Measurements from ENCODE around the gene PODN. TPM values are rescaled to one million over a fixed set of nuclear protein-coding genes. Genes with fewer than 3 reads are reported as not detected.

The PODN gene
- total RNA-seq, 1 donor = 52.8 TPM

- Histone ChIP-seq H3K36me3 (ENCODE audit: insufficient read depth, low read length) (no peaks in the 10 kb centered on the region), H3K4me2 (ENCODE audit: insufficient read depth, low read length) (no peak overlapping the region), H3K4me1 (ENCODE audit: insufficient read depth, low read length) (peaks cover 7% of the 10 kb centered on the region), H3K27ac (ENCODE audit: low read depth, low read length) (no peak overlapping the region), H3K79me2 (ENCODE audit: insufficient read depth, low read length) (no peaks in the 10 kb centered on the region), H3K27me3 (ENCODE audit: insufficient read depth, low read length) (no peaks in the 10 kb centered on the region), H4K20me1 (ENCODE audit: insufficient read depth, low read length) (no peaks in the 10 kb centered on the region), H2AFZ (ENCODE audit: low read length) (no peak overlapping the region), H3K9me3 (ENCODE audit: low read depth, low read length) (no peaks in the 10 kb centered on the region), H3K4me3 (ENCODE audit: insufficient read depth, low read length) (no peak overlapping the region)
- peak; percentile 73 for DNase-seq (ENCODE audit: insufficient read length, low spot score, missing footprints)
- TF ChIP-seq CTCF (IDR thresholded peaks at IDR 0.05; ENCODE audit: extremely low read depth, low read depth, low read length) = no peak
Measured at GRCh38 chr1:53086491-53087070, 24.6 kb downstream of the PODN start.

- H3K4me2 ChIP-seq (ENCODE audit: insufficient read depth, low read length) = no peak overlapping the region
- peaks cover 11% of the 10 kb centered on the region for H3K4me1 ChIP-seq (ENCODE audit: insufficient read depth, low read length)
- DNase-seq (ENCODE audit: insufficient read length, low spot score, missing footprints) = peak; percentile 79
- no peak overlapping the region for H3K4me3 ChIP-seq (ENCODE audit: insufficient read depth, low read length)
- no peaks in the 10 kb centered on the region for H4K20me1 ChIP-seq (ENCODE audit: insufficient read depth, low read length)
- no peak for TF ChIP-seq CTCF (IDR thresholded peaks at IDR 0.05; ENCODE audit: extremely low read depth, low read depth, low read length)
- H3K9me3 ChIP-seq (ENCODE audit: low read depth, low read length) = no peaks in the 10 kb centered on the region
- H3K27me3 ChIP-seq (ENCODE audit: insufficient read depth, low read length) = no peaks in the 10 kb centered on the region
- no peaks in the 10 kb centered on the region for H3K36me3 ChIP-seq (ENCODE audit: insufficient read depth, low read length)
- no peak overlapping the region for H2AFZ ChIP-seq (ENCODE audit: low read length)
- H3K27ac ChIP-seq (ENCODE audit: low read depth, low read length) = no peak overlapping the region
- H3K79me2 ChIP-seq (ENCODE audit: insufficient read depth, low read length) = no peaks in the 10 kb centered on the region
Measured at GRCh38 chr1:53087332-53088285, 25.6 kb downstream of the PODN start.

- Histone ChIP-seq H3K27ac (ENCODE audit: low read depth, low read length) (no peak overlapping the region), H3K4me2 (ENCODE audit: insufficient read depth, low read length) (no peak overlapping the region), H4K20me1 (ENCODE audit: insufficient read depth, low read length) (no peaks in the 10 kb centered on the region), H3K9me3 (ENCODE audit: low read depth, low read length) (no peaks in the 10 kb centered on the region), H3K79me2 (ENCODE audit: insufficient read depth, low read length) (no peaks in the 10 kb centered on the region), H2AFZ (ENCODE audit: low read length) (no peak overlapping the region), H3K27me3 (ENCODE audit: insufficient read depth, low read length) (no peaks in the 10 kb centered on the region), H3K4me3 (ENCODE audit: insufficient read depth, low read length) (no peak overlapping the region), H3K4me1 (ENCODE audit: insufficient read depth, low read length) (peaks cover 11% of the 10 kb centered on the region), H3K36me3 (ENCODE audit: insufficient read depth, low read length) (no peaks in the 10 kb centered on the region)
- DNase-seq (ENCODE audit: insufficient read length, low spot score, missing footprints) = peak; percentile 56
- no peak for TF ChIP-seq CTCF (IDR thresholded peaks at IDR 0.05; ENCODE audit: extremely low read depth, low read depth, low read length)
Measured at GRCh38 chr1:53088616-53089300, 26.7 kb downstream of the PODN start.

Data from osteoblast (primary cell).